Islet precursor cell (in vitro differentiated cells): ENCODE data around the gene LPAR6.

Source experiments
- DNase-seq: peaks from one replicate; pipeline ENCODE4 v3.0.0-alpha.2; 2018

Gene LPAR6

DNA sequence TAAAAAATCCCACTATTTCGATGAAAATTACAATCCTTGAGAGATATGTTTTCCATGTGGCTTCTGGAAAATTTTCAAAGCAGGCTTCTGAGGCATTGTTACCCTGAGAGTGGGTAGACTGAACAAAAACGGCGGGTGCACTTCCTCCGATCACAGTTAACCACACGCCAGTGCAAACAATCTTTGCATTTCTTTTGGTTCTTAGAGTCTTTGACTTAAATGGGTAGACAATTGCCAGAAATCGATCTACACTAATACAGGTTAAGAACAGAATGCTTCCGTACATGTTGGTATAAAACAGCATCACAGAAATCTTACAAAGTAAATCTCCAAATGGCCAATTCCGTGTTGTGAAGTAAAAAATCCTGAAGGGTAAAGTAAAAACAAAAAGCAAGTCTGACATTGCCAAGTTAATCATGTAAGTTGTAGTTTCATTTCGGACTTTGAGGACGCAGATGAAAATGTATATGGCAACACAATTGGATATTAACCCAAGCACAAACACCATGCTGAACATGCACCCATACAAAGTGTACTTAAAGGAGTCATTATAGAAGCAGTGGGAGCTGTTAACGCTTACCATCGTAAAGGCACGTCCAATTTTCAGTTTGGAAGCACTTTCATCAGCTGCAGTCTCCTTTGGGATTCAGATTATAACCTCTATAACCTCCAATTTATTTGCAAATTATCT, 927 bp downstream of the LPAR6 start:
- no peak for DNase-seq

DNA sequence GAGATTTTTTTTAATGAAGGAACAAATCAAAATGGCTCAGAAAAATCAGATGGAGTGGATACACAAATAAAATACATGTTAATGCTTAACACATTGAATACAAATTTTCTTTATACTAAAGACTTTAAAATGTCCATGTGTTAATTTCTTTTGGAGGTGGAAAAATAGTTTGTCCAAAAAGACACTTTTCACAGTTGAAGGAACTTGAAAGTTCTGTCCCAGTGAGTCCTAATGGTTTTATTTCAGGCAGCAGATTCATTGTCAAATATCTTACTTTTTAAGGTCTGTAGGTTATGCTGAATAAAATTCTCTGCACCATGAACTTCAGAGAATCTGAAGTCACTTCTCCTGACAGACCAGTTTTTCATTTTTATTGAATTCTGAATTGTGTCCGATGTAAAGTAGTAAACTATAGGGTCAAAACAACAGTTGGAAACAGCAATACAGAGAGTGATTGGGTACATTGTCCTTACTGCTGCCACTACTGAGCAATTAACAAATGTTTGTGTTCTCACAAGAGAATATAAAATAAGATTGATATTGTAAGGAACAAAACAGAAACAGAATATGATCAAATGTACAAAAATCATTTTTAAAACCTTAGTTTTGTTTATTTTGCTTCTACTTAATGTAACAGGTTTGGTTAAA, 1.6 kb downstream of the LPAR6 start:
- no peak for DNase-seq

- no peak for DNase-seq
Observed at GRCh38 chr13:48410199-48410598, 2.7 kb downstream of the LPAR6 start.

GRCh38 chr13:48405875-48406274, 7.0 kb downstream of the LPAR6 start:
- no peak for DNase-seq

- DNase-seq: no peak
Observed at GRCh38 chr13:48404952-48405351, 8.0 kb downstream of the LPAR6 start.

GRCh38 chr13:48403913-48404312, 9.0 kb downstream of the LPAR6 start:
- no peak for DNase-seq

- no peak for DNase-seq
Observed at GRCh38 chr13:48403151-48403631, 9.7 kb downstream of the LPAR6 start.

GRCh38 chr13:48402325-48402932, 10.5 kb downstream of the LPAR6 start:
- DNase-seq: no peak

DNA sequence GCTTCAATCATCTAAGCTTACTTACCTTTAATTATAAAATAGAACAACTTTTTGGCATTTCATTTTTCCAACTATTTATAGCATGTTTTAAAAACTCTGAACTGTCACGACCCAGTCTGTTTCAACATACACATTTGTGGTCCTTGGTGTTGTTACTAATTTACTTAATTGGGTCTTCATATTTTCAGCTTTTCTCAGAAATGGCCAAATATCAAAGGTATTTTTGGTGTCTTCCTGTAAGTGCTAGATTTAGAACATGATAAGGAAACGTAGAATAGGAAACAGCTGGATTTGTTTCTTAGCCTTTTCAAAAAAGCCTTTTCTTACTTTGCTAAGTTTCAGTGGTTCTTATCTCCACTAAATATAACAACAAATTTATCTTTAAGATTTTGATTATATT, 11.4 kb downstream of the LPAR6 start:
- DNase-seq: no peak

- no peak for DNase-seq
Observed at GRCh38 chr13:48400850-48401291, 12.0 kb downstream of the LPAR6 start.

DNA sequence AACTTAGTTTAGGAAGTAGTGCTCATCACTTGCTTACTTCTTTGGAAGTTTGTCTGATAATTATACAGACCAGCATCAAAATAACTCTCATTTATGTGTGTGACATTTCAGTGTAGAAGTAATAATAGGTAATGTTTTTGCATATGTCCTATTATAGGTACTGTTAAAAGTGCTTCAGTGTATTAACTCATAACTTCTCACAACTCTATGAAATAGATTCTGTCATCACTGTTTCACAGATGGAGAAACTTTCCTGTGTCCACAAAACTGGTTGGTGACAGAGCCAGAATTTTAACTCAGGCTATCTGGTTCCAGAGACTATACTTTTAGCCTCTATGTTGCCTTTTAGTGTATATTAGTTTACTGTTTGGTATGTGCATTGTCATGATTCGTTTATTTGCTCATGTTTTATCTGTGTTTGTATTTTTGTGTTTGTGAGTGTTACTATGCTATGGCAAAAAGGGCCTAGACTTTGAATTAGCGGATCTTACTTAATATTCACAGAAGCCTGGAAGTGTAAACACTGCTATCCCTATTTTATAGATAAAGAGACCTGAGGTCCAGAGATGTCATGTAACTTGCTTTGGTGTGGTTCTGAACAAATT, 12.7 kb downstream of the LPAR6 start:
- no peak for DNase-seq

GRCh38 chr13:48398450-48399095, 14.3 kb downstream of the LPAR6 start:
- DNase-seq: no peak

DNA sequence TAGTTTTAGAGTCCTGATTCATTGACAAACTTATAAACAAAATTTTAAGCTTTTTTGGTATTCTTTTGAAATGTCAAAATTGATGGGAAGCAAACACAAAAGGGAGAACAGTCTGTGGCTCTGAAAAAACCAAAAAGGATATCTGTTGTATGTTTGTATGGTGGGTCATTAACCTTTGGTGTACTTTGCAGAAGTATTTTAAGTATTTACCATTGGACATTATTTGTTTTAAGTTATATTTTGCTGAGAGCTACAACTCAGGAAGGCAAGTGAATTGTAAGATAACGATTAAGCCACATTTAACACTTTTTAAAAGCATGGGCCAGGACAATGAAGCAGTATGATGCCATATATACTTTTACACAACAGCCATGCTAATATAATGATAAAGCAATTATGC, 15.2 kb downstream of the LPAR6 start:
- DNase-seq: no peak

DNA sequence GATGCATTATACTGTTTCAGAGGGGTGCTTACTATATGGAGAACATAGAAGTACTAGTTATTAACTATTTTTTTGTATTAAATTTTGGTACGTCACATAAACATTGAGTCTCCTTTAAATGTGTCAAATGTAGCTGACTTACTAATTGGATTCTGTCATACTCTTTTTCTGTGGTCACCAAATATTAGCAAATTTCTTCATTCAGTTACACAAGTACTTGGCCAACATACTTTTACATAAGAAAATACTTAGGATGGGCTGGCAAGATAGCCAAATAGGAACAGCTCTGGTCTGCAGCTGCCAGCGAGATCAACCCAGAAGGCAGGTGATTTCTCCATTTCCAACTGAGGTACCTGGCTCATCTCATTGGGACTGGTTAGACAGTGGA, 19.2 kb downstream of the LPAR6 start:
- DNase-seq: no peak

DNA sequence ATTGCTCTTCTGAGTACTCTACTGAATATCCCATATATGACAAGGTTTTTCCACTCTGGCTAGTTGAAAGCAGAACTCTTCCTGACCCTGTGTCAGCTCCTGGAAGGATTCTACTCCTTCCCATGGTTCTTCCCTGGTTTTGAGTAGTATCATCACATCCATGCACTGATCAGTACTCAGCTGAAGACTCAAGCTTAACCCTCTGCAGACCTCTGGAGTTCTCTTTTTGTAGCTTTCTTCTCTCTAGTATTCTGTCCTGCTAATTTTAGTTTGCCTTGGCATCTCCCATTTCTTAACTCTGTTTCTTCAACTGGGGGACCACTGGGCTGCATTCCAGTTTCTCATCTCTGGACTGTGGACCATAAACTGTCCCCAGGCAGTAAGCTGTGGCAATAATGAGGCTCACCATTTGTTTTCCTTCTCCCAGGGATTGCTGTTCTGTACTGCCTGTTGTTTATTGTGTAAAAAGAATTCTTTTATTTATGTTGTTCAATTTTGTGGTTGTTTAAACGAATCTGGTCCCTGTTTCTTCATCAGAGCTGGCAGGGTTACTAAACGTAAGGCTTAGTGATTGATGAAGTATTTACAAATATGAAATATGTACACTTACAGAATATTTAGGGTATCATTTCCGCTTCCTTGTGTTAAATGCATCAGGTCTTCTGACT, 19.7 kb downstream of the LPAR6 start:
- no peak for DNase-seq

- DNase-seq: no peak
Observed at GRCh38 chr13:48391257-48391656, 21.7 kb downstream of the LPAR6 start.

- DNase-seq: no peak
Observed at GRCh38 chr13:48386816-48387215, 26.1 kb downstream of the LPAR6 start.

GRCh38 chr13:48383384-48383783, 29.5 kb downstream of the LPAR6 start:
- no peak for DNase-seq

DNA sequence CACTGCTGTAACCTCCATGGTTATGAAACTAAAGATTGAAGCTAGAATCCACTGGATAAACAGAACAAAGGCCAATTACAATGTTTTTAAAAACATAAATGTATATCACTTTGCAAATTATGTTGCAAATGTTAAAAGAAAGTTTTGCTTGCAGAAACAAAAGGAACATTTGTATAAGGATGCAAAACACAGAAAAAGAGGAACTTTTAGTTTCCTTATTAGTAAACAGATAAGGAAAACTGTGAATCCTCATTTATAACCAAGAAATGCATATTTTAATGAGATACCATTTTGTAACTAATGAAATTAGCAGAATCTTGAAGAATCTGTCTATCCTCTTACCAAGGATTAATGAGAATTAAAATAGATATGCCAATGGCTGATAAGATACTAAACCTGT, 32.3 kb downstream of the LPAR6 start:
- no peak for DNase-seq

DNA sequence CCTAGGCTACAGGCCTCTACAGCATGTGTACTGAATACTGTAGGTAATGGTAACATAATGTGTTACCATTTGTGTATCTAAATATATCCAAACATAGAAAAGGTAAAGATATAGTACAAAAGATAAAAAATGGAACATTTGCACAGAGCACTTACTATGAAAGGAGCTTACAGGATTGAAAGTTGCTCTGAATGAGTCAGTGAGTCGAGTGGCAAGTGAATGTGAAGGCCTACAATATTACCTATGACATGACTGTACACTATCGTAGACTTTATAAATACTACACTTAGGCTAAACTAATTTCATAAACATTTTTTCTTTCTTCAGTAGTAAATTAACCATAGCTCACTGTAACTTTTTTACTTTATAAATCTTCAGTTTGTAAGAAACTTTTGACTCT, 35.1 kb downstream of the LPAR6 start:
- DNase-seq: no peak

- DNase-seq: no peak
Observed at GRCh38 chr13:48370815-48371214, 42.1 kb downstream of the LPAR6 start.

- no peak for DNase-seq
Observed at GRCh38 chr13:48369988-48370387, 42.9 kb downstream of the LPAR6 start.
